Activated naive CD8-positive, alpha-beta T cell treated with anti-CD3 and anti-CD28 coated beads, Interleukin-2, amount 50 U/mL, for 16 hours (primary cell): Measurements from ENCODE around the gene TICAM2.
A peak's percentile ranks its signal among the peaks of the same experiment; 100 is the strongest.
"Not testable (repeated sequence)": the region's sequence is repeated elsewhere in the genome, so short reads cannot be mapped to it uniquely, and the experiment has no call there.

ENCODE experiments used
- DNase-seq: peaks from one replicate; pipeline ENCODE4 v3.0.0-alpha.2; 2020; ENCODE audit warnings: low read depth, low spot score

Gene TICAM2

GRCh38 chr5:115601701-115602590, at the start of gene TICAM2:
TICAM2 (minus strand) TSS chr5:115602479; CDS start chr5:115581256, 21,223 bp downstream.
- peak; percentile 26 for DNase-seq

- no peak for DNase-seq
Measured at GRCh38 chr5:115649541-115649940, 47.3 kb upstream of the TICAM2 start.

- DNase-seq: no peak
Measured at GRCh38 chr5:115648056-115648455, 45.8 kb upstream of the TICAM2 start.

GRCh38 chr5:115645386-115645785, 43.1 kb upstream of the TICAM2 start:
- not testable (repeated sequence) for DNase-seq

GRCh38 chr5:115644046-115644445, 41.8 kb upstream of the TICAM2 start:
- no peak for DNase-seq

- DNase-seq: no peak
Measured at GRCh38 chr5:115641948-115642347, 39.7 kb upstream of the TICAM2 start.

GRCh38 chr5:115640274-115640673, 38.0 kb upstream of the TICAM2 start:
- no peak for DNase-seq

- DNase-seq: no peak
Measured at GRCh38 chr5:115639377-115639776, 37.1 kb upstream of the TICAM2 start.

GRCh38 chr5:115637507-115637906, 35.2 kb upstream of the TICAM2 start:
- DNase-seq: no peak

- DNase-seq: no peak
Measured at GRCh38 chr5:115636008-115636407, 33.7 kb upstream of the TICAM2 start.

GRCh38 chr5:115634343-115635132, 32.3 kb upstream of the TICAM2 start:
- DNase-seq: peak; percentile 63

- no peak for DNase-seq
Measured at GRCh38 chr5:115629903-115630302, 27.6 kb upstream of the TICAM2 start.

- DNase-seq: no peak
Measured at GRCh38 chr5:115627295-115627865, 25.1 kb upstream of the TICAM2 start.

GRCh38 chr5:115626445-115626823, 24.2 kb upstream of the TICAM2 start:
- no peak for DNase-seq

- DNase-seq: peak; percentile 100
Measured at GRCh38 chr5:115625579-115626444, 23.5 kb upstream of the TICAM2 start, which contains the start of gene TMED7. TMED7 (minus strand) TSS chr5:115626036; CDS start chr5:115625792, 244 bp downstream.

GRCh38 chr5:115624994-115625393, 22.7 kb upstream of the TICAM2 start:
- DNase-seq: no peak

- no peak for DNase-seq
Measured at GRCh38 chr5:115623658-115624057, 21.4 kb upstream of the TICAM2 start.

GRCh38 chr5:115621365-115621900, 19.2 kb upstream of the TICAM2 start:
- no peak for DNase-seq

GRCh38 chr5:115616892-115617291, 14.6 kb upstream of the TICAM2 start:
- no peak for DNase-seq

GRCh38 chr5:115616472-115616871, 14.2 kb upstream of the TICAM2 start:
- DNase-seq: no peak

- no peak for DNase-seq
Measured at GRCh38 chr5:115611873-115612272, 9.6 kb upstream of the TICAM2 start.
